K562 (cell line): ENCODE data around the gene PAQR6. TPM values are rescaled to one million over a fixed set of nuclear protein-coding genes. Genes with fewer than 3 reads are reported as not detected.
A peak's percentile ranks its signal among the peaks of the same experiment; 100 is the strongest.

Source experiments
- ATAC-seq: fragments of 200-7000 bp; cut with Tn5 transposase; 3 replicates; pipeline ENCODE4 v1.9.1; 2020; ENCODE audit warnings: moderate library complexity
- BruUV-seq: library from RNA; stranded (reverse); fragments of 400-500 nt; replicated peaks from 2 replicates; lab custom pipeline; 2021; lab: Mats Ljungman, UMichigan
- CTCF ChIA-PET: fragments of 300-600 bp; formaldehyde crosslinking; extraction: SDS; loops from one replicate; lab custom pipeline; 2021; ENCODE audit warnings: low intra/inter-chr PET ratio; lab: Yijun Ruan, JAX
- POLR2A ChIA-PET: fragments of 300-600, 350-650 bp; sonication (Branson Sonifier 250); formaldehyde crosslinking; extraction: SDS; loops from one replicate; lab custom pipeline; 2021; ENCODE audit warnings: antibody characterized with exemption, inconsistent platforms; lab: Yijun Ruan, JAX
- DNase-seq, 4 experiments: peaks; one replicate each; pipeline versions ENCODE4 v3.0.0 to v3.0.0-alpha.2; 2011 to 2018; ENCODE audit warnings: low spot score in 3 of 4, mixed read lengths in 3 of 4; ENCODE audit errors: extremely low read depth in 1 of 4
- FAIRE-seq: peaks from 2 replicates; lab custom pipeline; 2011; peaks lifted over from hg19 to GRCh38; lab: Jason Lieb, UNC
- H2AFZ ChIP-seq: 2 replicates; pipeline ENCODE4 v1.6.0; 2011; ENCODE audit warnings: low read depth, low read length, control low read depth, inconsistent platforms
- H3K27ac ChIP-seq: fragments of 200-600 bp; 3 replicates; pipeline ENCODE4 v1.8.0; 2011; ENCODE audit warnings: low read depth, mild to moderate bottlenecking, control low read depth, inconsistent platforms, low read length, moderate library complexity, mixed read lengths; ENCODE audit errors: extremely low read depth
- H3K27me3 ChIP-seq, 2 experiments: fragments of 300-600 bp in 1 of 2; 2 replicates in 1 of 2; 3 replicates in 1 of 2; pipeline versions ENCODE4 v1.6.0 to v1.8.0; 2011; ENCODE audit warnings: inconsistent platforms in 2 of 2, low read length in 2 of 2, mild to moderate bottlenecking in 1 of 2, mixed read lengths in 1 of 2, moderate library complexity in 1 of 2; ENCODE audit not compliant: control insufficient read depth in 2 of 2, insufficient read depth in 2 of 2
- H3K36me3 ChIP-seq: fragments of 300-600 bp; 3 replicates; pipeline ENCODE4 v1.8.0; 2011; ENCODE audit warnings: mild to moderate bottlenecking, low read length, inconsistent platforms; ENCODE audit not compliant: control insufficient read depth, insufficient read depth
- H3K4me1 ChIP-seq, 2 experiments: fragments of 200-600 bp in 1 of 2; replicated peaks in 1 of 2; 2 replicates in 1 of 2; 3 replicates in 1 of 2; pipeline versions ENCODE4 v1.5.1 to v1.8.0; 2011; ENCODE audit warnings: inconsistent platforms in 2 of 2, low read length in 2 of 2, mild to moderate bottlenecking in 1 of 2, mixed read lengths in 1 of 2, moderate library complexity in 1 of 2; ENCODE audit not compliant: control insufficient read depth in 2 of 2, insufficient read depth in 2 of 2
- H3K4me2 ChIP-seq: 2 replicates; pipeline ENCODE4 v1.6.1; 2011; ENCODE audit warnings: low read length, control low read depth, inconsistent platforms, mixed read lengths; ENCODE audit not compliant: insufficient read depth
- H3K4me3 ChIP-seq: fragments of 200-600 bp; sonication (generic), shearing (Covaris generic); 2 replicates; pipeline ENCODE4 v1.5.1; 2016; ENCODE audit warnings: control low read depth, inconsistent platforms
- H3K79me2 ChIP-seq: fragments of 200-600 bp; 3 replicates; pipeline ENCODE4 v1.8.0; 2011; ENCODE audit warnings: low read length, inconsistent platforms; ENCODE audit not compliant: control insufficient read depth, insufficient read depth
- H3K9ac ChIP-seq, 2 experiments: 2 replicates each; pipeline versions ENCODE4 v1.6.0 to v1.6.1; 2011; ENCODE audit warnings: low read depth in 2 of 2, low read length in 2 of 2, control low read depth in 1 of 2, inconsistent platforms in 1 of 2, mild to moderate bottlenecking in 1 of 2, mixed read lengths in 1 of 2; ENCODE audit not compliant: insufficient read depth in 1 of 2
- H3K9me1 ChIP-seq: one replicate; pipeline ENCODE4 v1.6.0; 2011; ENCODE audit warnings: inconsistent platforms, mild to moderate bottlenecking, low read length, moderate library complexity; ENCODE audit not compliant: control insufficient read depth, insufficient read depth
- H3K9me3 ChIP-seq: replicated peaks from 2 replicates; pipeline ENCODE4 v1.5.1; 2011; ENCODE audit warnings: low read depth, low read length, inconsistent platforms; ENCODE audit not compliant: control insufficient read depth, insufficient read depth
- H4K20me1 ChIP-seq: replicated peaks from 2 replicates; pipeline ENCODE4 v1.6.1; 2011; ENCODE audit warnings: low read length, inconsistent platforms, mixed read lengths; ENCODE audit not compliant: control insufficient read depth, insufficient read depth
- DMBX1 ChIP-seq: fragments of 250-450 bp; sonication (Bioruptor Pico); IDR thresholded peaks from 2 replicates; pipeline ENCODE4 v1.8.0; 2022; ENCODE audit warnings: inconsistent platforms, mild to moderate bottlenecking, moderate library complexity, borderline replicate concordance
- ESRRB ChIP-seq: fragments of 250-450 bp; sonication (Bioruptor Pico); IDR thresholded peaks from 2 replicates; pipeline ENCODE4 v1.5.0; 2020; ENCODE audit warnings: mild to moderate bottlenecking, moderate library complexity, borderline replicate concordance
- FOXA3 ChIP-seq, 2 experiments: fragments of 450-650 bp in 1 of 2; sonication (generic) in 1 of 2; formaldehyde crosslinking; IDR thresholded peaks in 1 of 2; conservative IDR thresholded peaks in 1 of 2; 2 replicates each; pipeline versions ENCODE4 v1.4.0 to v1.8.0; 2020 to 2022; ENCODE audit warnings: mild to moderate bottlenecking in 2 of 2, missing genetic modification reagents in 1 of 2
- PCBP2 ChIP-seq: fragments of 200-400 bp; formaldehyde crosslinking; IDR thresholded peaks from 2 replicates; pipeline ENCODE4 v1.6.1; 2018; ENCODE audit warnings: low read length, low read depth, mild to moderate bottlenecking, moderate library complexity; ENCODE audit not compliant: poor library complexity, severe bottlenecking
- SRF ChIP-seq, 2 experiments: fragments of 250-450, 450-650 bp in 1 of 2; sonication (Bioruptor Pico) in 1 of 2; sonication (generic) in 1 of 2; formaldehyde crosslinking; IDR thresholded peaks; 2 replicates each; pipeline versions ENCODE4 v1.5.0 to v1.5.1; 2020 to 2022; ENCODE audit warnings: mild to moderate bottlenecking in 1 of 2, missing genetic modification reagents in 1 of 2
- XRCC3 ChIP-seq: fragments of 450-650 bp; IDR thresholded peaks from 2 replicates; pipeline ENCODE4 v1.6.1; 2017; ENCODE audit warnings: mild to moderate bottlenecking, moderate library complexity
- XRCC4 ChIP-seq: IDR thresholded peaks from one replicate; pipeline ENCODE4 v1.6.1; 2011; ENCODE audit not compliant: insufficient read depth, insufficient read length; ENCODE audit errors: extremely low read depth
- ZNF311 ChIP-seq: fragments of 250-450 bp; sonication (Bioruptor Pico); IDR thresholded peaks from 2 replicates; pipeline ENCODE4 v1.4.0; 2020; ENCODE audit warnings: mild to moderate bottlenecking, moderate library complexity
- WGBS: fragments of 100-300 bp; shearing (Covaris generic); methylation state at CpG from one replicate; pipeline ENCODE4 v1.1.6; 2016; ENCODE audit warnings: low coverage, mixed read lengths; ENCODE audit not compliant: insufficient coverage; ENCODE audit errors: missing lambda C conversion rate; 5-methylcytosine and 5-hydroxymethylcytosine counted together
- in situ Hi-C: fragments of 300-500 bp; cut with MboI; formaldehyde crosslinking; loops from 4 replicates; pipeline ENCODE4 v1.15.0; 2018; ENCODE audit warnings: inconsistent platforms, mixed read lengths
- intact Hi-C: fragments of 100-400 bp; cut with micrococcal nuclease; formaldehyde crosslinking; loops from 2 replicates; pipeline ENCODE4 v1.14.2; 2022
- polyA plus RNA-seq, 8 experiments: library from polyadenylated mRNA; depleted of rRNA in 4 of 8; stranded (reverse) in 5 of 8; unstranded in 3 of 8; fragments of >200 nt; fragmentation: Nextera tagmentation in 2 of 8; fragmentation: Illumina TruSeq in 1 of 8; extraction: Ambion mirVana in 2 of 8; extraction: Trizol in 1 of 8; gene quantifications; 2 replicates each; pipeline versions ENCODE4 v1.2.1 to v1.2.3, GENCODE V29; 2011 to 2014; ENCODE audit warnings: inconsistent platforms in 1 of 8, missing spikeins in 1 of 8
- total RNA-seq, 7 experiments: library from RNA; depleted of rRNA in 6 of 7; stranded (reverse); fragments of >200 nt in 6 of 7; fragmentation: Illumina TruSeq in 2 of 7; extraction: Trizol in 2 of 7; gene quantifications; 2 replicates each; pipeline versions ENCODE4 v1.2.1 to v1.2.3, GENCODE V29; 2011 to 2021; ENCODE audit warnings: low replicate concordance in 1 of 7

The PAQR6 gene
- total and polyA plus RNA-seq, 9 of the 15 experiments (the other 6 are each of a cell fraction or from before 2014, with no cell fraction given), result 0.07 to 1.8 (median 0.62) TPM

DNA sequence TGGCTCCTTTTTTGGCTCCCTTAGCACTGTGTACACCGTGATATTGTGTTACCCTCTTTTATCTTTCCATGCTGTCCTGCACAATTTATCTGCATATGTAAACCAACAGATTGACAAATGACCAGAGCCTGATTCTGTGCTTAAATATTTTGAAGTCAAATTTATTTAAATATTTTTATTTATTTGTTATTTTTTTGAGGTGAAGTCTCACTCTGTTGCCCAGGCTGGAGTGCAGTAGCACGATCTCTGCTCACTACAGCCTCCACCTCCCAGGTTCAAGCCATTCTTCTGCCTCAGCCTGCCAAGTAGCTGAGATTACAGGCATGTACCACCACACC, 22.2 kb downstream of the PAQR6 start:
- BruUV-seq, result no TSS peak
- ChIA-PET CTCF (interaction anchor here (1.2 to 3.6 kb wide), 6 partner anchors 80 to 135 kb away, joined by 4 to 44 read pairs (median 10); no protein-coding TSS in a partner anchor), POLR2A (interaction anchor here (0.7 to 2.5 kb wide), 8 partner anchors 11 to 111 kb away, joined by 3 to 19 read pairs (median 4); partner anchors contain the start of genes LMNA and PMF1)
- intact Hi-C loops, result loop anchor here (2.0 to 5.0 kb wide), 2 partner anchors 79 to 128 kb away; no protein-coding TSS in a partner anchor
- Histone ChIP-seq H3K36me3 (peaks cover 48% of the 10 kb centered on the region; the same call in 2 of the 3 replicates), H3K4me2 (no peak overlapping the region), H3K27ac (no peak overlapping the region), H3K9ac (no peak overlapping the region), H3K9me1 (no peaks in the 10 kb centered on the region), H3K4me1 (peaks cover 3 to 7% of the 10 kb centered on the region in 2 experiments; a peak in 3 of 5 replicates), H3K79me2 (no peaks in the 10 kb centered on the region), H4K20me1 (no peaks in the 10 kb centered on the region), H3K4me3 (no peak overlapping the region), H3K27me3 (no peaks in the 10 kb centered on the region), H2AFZ (no peak overlapping the region), H3K9me3 (no peaks in the 10 kb centered on the region)
- DNase-seq (no peak), FAIRE-seq (no peak), ATAC-seq (no peak)
- no peak for TF ChIP-seq XRCC4
- TF ChIP-seq PCBP2, result no peak
- TF ChIP-seq FOXA3 (CRISPR knock-in tag; conservative IDR thresholded peaks at IDR 0.05 in 1 of 2, IDR thresholded peaks at IDR 0.05 in 1 of 2), result no peak
- 0 out of 4 replicates have a peak, but pooled peaks of 1 of the 2 experiments have one; percentile 16 for TF ChIP-seq SRF (CRISPR knock-in tag; IDR thresholded peaks at IDR 0.05)
- no peak for TF ChIP-seq DMBX1 (CRISPR knock-in tag)
- no peak for TF ChIP-seq ZNF311 (CRISPR knock-in tag)
- no peak for TF ChIP-seq ESRRB (CRISPR knock-in tag)
- no peak for TF ChIP-seq XRCC3
- WGBS, result 0% methylated on average over 2 of the region's 2 CpGs
- in situ Hi-C loops, result no loop called here
